Measurements from ENCODE around the gene SNX21. TPM values are rescaled to one million over a fixed set of nuclear protein-coding genes. Genes with fewer than 3 reads are reported as not detected.
A peak's percentile ranks its signal among the peaks of the same experiment; 100 is the strongest.
"Not testable (repeated sequence)": the region's sequence is repeated elsewhere in the genome, so short reads cannot be mapped to it uniquely, and the experiment has no call there.

SNX21 gene
- total RNA-seq, 1 experiment from 2014 or later, result 72.8 TPM

- in situ Hi-C loops (cut with HindIII; ENCODE audit: low pct_unique_long_range_greater_than_20kb, low sequenced_read_pairs), result no loop called here
- no peak for DNase-seq (ENCODE audit: low read depth)
Observed at GRCh38 chr20:45867136-45867818, 33.7 kb downstream of the SNX21 start.

- in situ Hi-C loops (cut with HindIII; ENCODE audit: low pct_unique_long_range_greater_than_20kb, low sequenced_read_pairs), result no loop called here
- DNase-seq (ENCODE audit: low read depth), result peak; percentile 36
Observed at GRCh38 chr20:45867819-45868176, 34.2 kb downstream of the SNX21 start.

- in situ Hi-C loops (cut with HindIII; ENCODE audit: low pct_unique_long_range_greater_than_20kb, low sequenced_read_pairs), result no loop called here
- no peak for DNase-seq (ENCODE audit: low read depth)
Observed at GRCh38 chr20:45872626-45873025, 39.0 kb downstream of the SNX21 start.

GRCh38 chr20:45873409-45874103 lies 40.0 kb downstream of the SNX21 start:
- no peak for DNase-seq (ENCODE audit: low read depth)
- in situ Hi-C loops (cut with HindIII; ENCODE audit: low pct_unique_long_range_greater_than_20kb, low sequenced_read_pairs), result no loop called here

- in situ Hi-C loops (cut with HindIII; ENCODE audit: low pct_unique_long_range_greater_than_20kb, low sequenced_read_pairs); DNase-seq (ENCODE audit: low read depth): not testable (repeated sequence)
Observed at GRCh38 chr20:45874104-45874481, 40.5 kb downstream of the SNX21 start.

GRCh38 chr20:45874576-45874975 lies 41.0 kb downstream of the SNX21 start:
- in situ Hi-C loops (cut with HindIII; ENCODE audit: low pct_unique_long_range_greater_than_20kb, low sequenced_read_pairs), result no loop called here
- DNase-seq (ENCODE audit: low read depth), result no peak

GRCh38 chr20:45878076-45878761 lies 44.6 kb downstream of the SNX21 start:
- no peak for DNase-seq (ENCODE audit: low read depth)
- in situ Hi-C loops (cut with HindIII; ENCODE audit: low pct_unique_long_range_greater_than_20kb, low sequenced_read_pairs), result no loop called here

- in situ Hi-C loops (cut with HindIII; ENCODE audit: low pct_unique_long_range_greater_than_20kb, low sequenced_read_pairs), result no loop called here
- DNase-seq (ENCODE audit: low read depth), result peak; percentile 99
Observed at GRCh38 chr20:45880988-45881788, 47.6 kb downstream of the SNX21 start, which contains the start of gene ZSWIM1. Gene ZSWIM1 (plus strand): TSS chr20:45881227. CDS start chr20:45882593, 1,366 bp downstream.

- no peak for DNase-seq (ENCODE audit: low read depth)
- in situ Hi-C loops (cut with HindIII; ENCODE audit: low pct_unique_long_range_greater_than_20kb, low sequenced_read_pairs), result no loop called here
Observed at GRCh38 chr20:45882469-45883099, 49.0 kb downstream of the SNX21 start.

GRCh38 chr20:45883100-45883469 lies 49.5 kb downstream of the SNX21 start:
- no peak for DNase-seq (ENCODE audit: low read depth)
- in situ Hi-C loops (cut with HindIII; ENCODE audit: low pct_unique_long_range_greater_than_20kb, low sequenced_read_pairs), result no loop called here

GRCh38 chr20:45886590-45887345 lies 53.2 kb downstream of the SNX21 start:
- no peak for DNase-seq (ENCODE audit: low read depth)
- in situ Hi-C loops (cut with HindIII; ENCODE audit: low pct_unique_long_range_greater_than_20kb, low sequenced_read_pairs), result no loop called here

- in situ Hi-C loops (cut with HindIII; ENCODE audit: low pct_unique_long_range_greater_than_20kb, low sequenced_read_pairs), result no loop called here
- no peak for DNase-seq (ENCODE audit: low read depth)
Observed at GRCh38 chr20:45887346-45887715, 53.7 kb downstream of the SNX21 start, which contains the start of gene SPATA25. Gene SPATA25 (minus strand): TSS chr20:45887622. CDS start chr20:45887590, 32 bp downstream.

- DNase-seq (ENCODE audit: low read depth), result no peak
- in situ Hi-C loops (cut with HindIII; ENCODE audit: low pct_unique_long_range_greater_than_20kb, low sequenced_read_pairs), result no loop called here
Observed at GRCh38 chr20:45888681-45889080, 55.1 kb downstream of the SNX21 start.

GRCh38 chr20:45890077-45890984 lies 56.7 kb downstream of the SNX21 start:
- DNase-seq (ENCODE audit: low read depth), result no peak
- in situ Hi-C loops (cut with HindIII; ENCODE audit: low pct_unique_long_range_greater_than_20kb, low sequenced_read_pairs), result no loop called here

- DNase-seq (ENCODE audit: low read depth), result peak; percentile 91
- in situ Hi-C loops (cut with HindIII; ENCODE audit: low pct_unique_long_range_greater_than_20kb, low sequenced_read_pairs), result no loop called here
Observed at GRCh38 chr20:45890985-45891983, 57.7 kb downstream of the SNX21 start, which contains the start of the genes CTSA and NEURL2. Gene CTSA (plus strand): TSS chr20:45891335. CDS start chr20:45891569, 234 bp downstream. Gene NEURL2 (minus strand): TSS chr20:45891208. CDS start chr20:45890991, 217 bp downstream.

Measured in Caki2 (cell line).